ENCODE results near the gene CYP39A1.
A peak's percentile ranks its signal among the peaks of the same experiment; 100 is the strongest.
"Not testable (repeated sequence)": the region's sequence is repeated elsewhere in the genome, so short reads cannot be mapped to it uniquely, and the experiment has no call there.

The CYP39A1 gene

GRCh38 chr6:46648869-46649492 lies 3.6 kb downstream of the CYP39A1 start:
- DNase-seq: no peak

GRCh38 chr6:46648108-46648507 lies 4.5 kb downstream of the CYP39A1 start:
- not testable (repeated sequence) for DNase-seq, ATAC-seq

More at GRCh38 chr6:46648869-46649492, 3.6 kb downstream of the CYP39A1 start:
- no peak for ATAC-seq

GRCh38 chr6:46645265-46645664 lies 7.4 kb downstream of the CYP39A1 start:
- no peak for DNase-seq
- no peak for ATAC-seq

- peak; percentile 95 for ATAC-seq
Observed at GRCh38 chr6:46642928-46643751, 9.5 kb downstream of the CYP39A1 start.

GRCh38 chr6:46638650-46639049 lies 14.0 kb downstream of the CYP39A1 start:
- DNase-seq (no peak), ATAC-seq (no peak)

More at GRCh38 chr6:46642928-46643751, 9.5 kb downstream of the CYP39A1 start:
- no peak for DNase-seq

GRCh38 chr6:46637933-46638332 lies 14.7 kb downstream of the CYP39A1 start:
- ATAC-seq (no peak), DNase-seq (no peak)

GRCh38 chr6:46637145-46637544 lies 15.5 kb downstream of the CYP39A1 start:
- ATAC-seq (no peak), DNase-seq (no peak)

- no peak for ATAC-seq
- no peak for DNase-seq
Observed at GRCh38 chr6:46635462-46635861, 17.2 kb downstream of the CYP39A1 start.

- no peak for DNase-seq
- ATAC-seq: no peak
Observed at GRCh38 chr6:46632053-46632452, 20.6 kb downstream of the CYP39A1 start.

- DNase-seq: no peak
Observed at GRCh38 chr6:46629691-46630090, 22.9 kb downstream of the CYP39A1 start.

GRCh38 chr6:46628976-46629375 lies 23.6 kb downstream of the CYP39A1 start:
- no peak for ATAC-seq

More at GRCh38 chr6:46629691-46630090, 22.9 kb downstream of the CYP39A1 start:
- no peak for ATAC-seq

GRCh38 chr6:46628498-46628897 lies 24.1 kb downstream of the CYP39A1 start:
- DNase-seq (no peak), ATAC-seq (no peak)

More at GRCh38 chr6:46628976-46629375, 23.6 kb downstream of the CYP39A1 start:
- DNase-seq: no peak

- ATAC-seq: no peak
- no peak for DNase-seq
Observed at GRCh38 chr6:46626976-46627375, 25.6 kb downstream of the CYP39A1 start.

- peak; percentile 19 for ATAC-seq
- DNase-seq: no peak
Observed at GRCh38 chr6:46626228-46626909, 26.2 kb downstream of the CYP39A1 start.

- no peak for DNase-seq
- ATAC-seq: no peak
Observed at GRCh38 chr6:46618726-46619125, 33.9 kb downstream of the CYP39A1 start.

GRCh38 chr6:46612645-46613044 lies 40.0 kb downstream of the CYP39A1 start:
- DNase-seq (no peak), ATAC-seq (no peak)

GRCh38 chr6:46610862-46611553 lies 41.6 kb downstream of the CYP39A1 start:
- DNase-seq (no peak), ATAC-seq (no peak)

GRCh38 chr6:46606338-46606737 lies 46.3 kb downstream of the CYP39A1 start:
- no peak for ATAC-seq

GRCh38 chr6:46605091-46605797 lies 47.4 kb downstream of the CYP39A1 start:
- DNase-seq: no peak
- ATAC-seq: no peak

More at GRCh38 chr6:46606338-46606737, 46.3 kb downstream of the CYP39A1 start:
- DNase-seq: no peak

- ATAC-seq: no peak
- no peak for DNase-seq
Observed at GRCh38 chr6:46598215-46598614, 54.4 kb downstream of the CYP39A1 start.

GRCh38 chr6:46592740-46593139 lies 59.9 kb downstream of the CYP39A1 start:
- ATAC-seq (no peak), DNase-seq (no peak)

- ATAC-seq (no peak), DNase-seq (no peak)
Observed at GRCh38 chr6:46592046-46592445, 60.6 kb downstream of the CYP39A1 start.

All from stimulated activated naive CD8-positive, alpha-beta T cell treated with anti-CD3 and anti-CD28 coated beads, Interleukin-15, Interleukin-2, amounts not matched to agents 100 U/mL and 50 U/mL, for 24 hours (primary cell).